ENCODE measurements around the gene TMEM221.
A peak's percentile ranks its signal among the peaks of the same experiment; 100 is the strongest.

Gene TMEM221

GRCh38 chr19:17406046-17406886 is 42.2 kb downstream of the TMEM221 start:
- no peak for DNase-seq (ENCODE audit: low spot score)
- in situ Hi-C loops (cut with MboI; ENCODE audit: low pct_unique_long_range_greater_than_20kb, low sequenced_read_pairs, unreplicated experiment), result no loop called here
- TF ChIP-seq CTCF (IDR thresholded peaks at IDR 0.05; ENCODE audit: extremely low read depth, insufficient read depth, missing control alignments), result no peak

- DNase-seq (ENCODE audit: low spot score), result peak; percentile 95
- in situ Hi-C loops (cut with MboI; ENCODE audit: low pct_unique_long_range_greater_than_20kb, low sequenced_read_pairs, unreplicated experiment), result no loop called here
- TF ChIP-seq CTCF (IDR thresholded peaks at IDR 0.05; ENCODE audit: extremely low read depth, insufficient read depth, missing control alignments), result no peak
Measured at GRCh38 chr19:17405250-17406045, 43.0 kb downstream of the TMEM221 start, which contains the start of gene BST2. TSS of gene BST2 (minus strand) at chr19:17405630. CDS start at chr19:17405575, 55 bp downstream.

- in situ Hi-C loops (cut with MboI; ENCODE audit: low pct_unique_long_range_greater_than_20kb, low sequenced_read_pairs, unreplicated experiment), result no loop called here
- TF ChIP-seq CTCF (IDR thresholded peaks at IDR 0.05; ENCODE audit: extremely low read depth, insufficient read depth, missing control alignments), result no peak
- no peak for DNase-seq (ENCODE audit: low spot score)
Measured at GRCh38 chr19:17404621-17405249, 43.7 kb downstream of the TMEM221 start.

- in situ Hi-C loops (cut with MboI; ENCODE audit: low pct_unique_long_range_greater_than_20kb, low sequenced_read_pairs, unreplicated experiment), result no loop called here
- no peak for TF ChIP-seq CTCF (IDR thresholded peaks at IDR 0.05; ENCODE audit: extremely low read depth, insufficient read depth, missing control alignments)
- DNase-seq (ENCODE audit: low spot score), result no peak
Measured at GRCh38 chr19:17404015-17404414, 44.5 kb downstream of the TMEM221 start.

- in situ Hi-C loops (cut with MboI; ENCODE audit: low pct_unique_long_range_greater_than_20kb, low sequenced_read_pairs, unreplicated experiment), result no loop called here
- DNase-seq (ENCODE audit: low spot score), result peak; percentile 84
- no peak for TF ChIP-seq CTCF (IDR thresholded peaks at IDR 0.05; ENCODE audit: extremely low read depth, insufficient read depth, missing control alignments)
Measured at GRCh38 chr19:17402982-17403855, 45.2 kb downstream of the TMEM221 start.

Measured in GM13977 (cell line).